ENCODE measurements around the gene FAIM2.

DNA sequence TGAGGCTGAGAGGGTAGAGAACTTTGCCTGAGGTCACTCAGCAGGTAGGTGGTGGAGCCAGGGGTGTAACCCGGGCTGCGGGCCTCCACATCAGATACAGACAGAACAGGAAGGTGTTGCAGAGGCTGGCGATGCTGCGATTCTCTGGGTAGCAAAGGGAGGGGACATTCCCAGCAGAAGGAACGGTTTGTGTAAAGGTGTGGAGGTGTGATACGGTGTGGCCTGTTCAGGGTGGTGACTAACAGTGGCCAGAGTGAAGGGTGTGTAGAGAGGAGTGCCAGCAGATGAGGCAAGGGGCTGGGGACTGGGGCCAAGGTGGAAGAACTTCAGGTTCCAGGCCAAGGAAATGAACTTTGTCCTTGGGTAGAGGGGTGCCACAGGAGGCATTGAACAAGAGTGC, 18.2 kb upstream of the FAIM2 start:
- TF ChIP-seq, protein P1, sequence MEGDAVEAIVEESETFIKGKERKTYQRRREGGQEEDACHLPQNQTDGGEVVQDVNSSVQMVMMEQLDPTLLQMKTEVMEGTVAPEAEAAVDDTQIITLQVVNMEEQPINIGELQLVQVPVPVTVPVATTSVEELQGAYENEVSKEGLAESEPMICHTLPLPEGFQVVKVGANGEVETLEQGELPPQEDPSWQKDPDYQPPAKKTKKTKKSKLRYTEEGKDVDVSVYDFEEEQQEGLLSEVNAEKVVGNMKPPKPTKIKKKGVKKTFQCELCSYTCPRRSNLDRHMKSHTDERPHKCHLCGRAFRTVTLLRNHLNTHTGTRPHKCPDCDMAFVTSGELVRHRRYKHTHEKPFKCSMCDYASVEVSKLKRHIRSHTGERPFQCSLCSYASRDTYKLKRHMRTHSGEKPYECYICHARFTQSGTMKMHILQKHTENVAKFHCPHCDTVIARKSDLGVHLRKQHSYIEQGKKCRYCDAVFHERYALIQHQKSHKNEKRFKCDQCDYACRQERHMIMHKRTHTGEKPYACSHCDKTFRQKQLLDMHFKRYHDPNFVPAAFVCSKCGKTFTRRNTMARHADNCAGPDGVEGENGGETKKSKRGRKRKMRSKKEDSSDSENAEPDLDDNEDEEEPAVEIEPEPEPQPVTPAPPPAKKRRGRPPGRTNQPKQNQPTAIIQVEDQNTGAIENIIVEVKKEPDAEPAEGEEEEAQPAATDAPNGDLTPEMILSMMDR (IDR thresholded peaks at IDR 0.05; ENCODE audit: poor library complexity) = no peak
- no peak for TF ChIP-seq EZH2 (IDR thresholded peaks at IDR 0.05; ENCODE audit: borderline replicate concordance)
- TF ChIP-seq EZH2phosphoT487 (IDR thresholded peaks at IDR 0.05; ENCODE audit: low read depth, severe bottlenecking, unreplicated experiment) = no peak

All from hepatocyte (in vitro differentiated cells).